GM23248 (cell line): ENCODE data around the gene PTAFR. TPM values are rescaled to one million over a fixed set of nuclear protein-coding genes. Genes with fewer than 3 reads are reported as not detected.

Experiments
- DNase-seq: peaks from one replicate; pipeline ENCODE4 v3.0.0-alpha.2; 2015
- H2AFZ ChIP-seq: fragments of 200-600 bp; sonication (generic); 2 replicates; pipeline ENCODE4 v1.6.1; 2016; ENCODE audit warnings: antibody characterized with exemption
- H3F3A ChIP-seq: fragments of 200-600 bp; sonication (generic); 2 replicates; pipeline ENCODE4 v1.6.1; 2016; ENCODE audit warnings: mild to moderate bottlenecking, antibody characterized with exemption, mixed run types; ENCODE audit not compliant: insufficient read depth
- H3K27ac ChIP-seq: fragments of 200-600 bp; sonication (generic); 2 replicates; pipeline ENCODE4 v1.5.1; 2016; ENCODE audit warnings: mild to moderate bottlenecking
- H3K27me3 ChIP-seq: fragments of 200-600 bp; sonication (generic); replicated peaks from 2 replicates; pipeline ENCODE4 v1.6.1; 2016; ENCODE audit warnings: mild to moderate bottlenecking; ENCODE audit not compliant: insufficient read depth
- H3K36me3 ChIP-seq: fragments of 200-600 bp; sonication (generic); 2 replicates; pipeline ENCODE4 v1.6.1; 2016; ENCODE audit warnings: low read depth, mild to moderate bottlenecking
- H3K4me1 ChIP-seq: fragments of 200-600 bp; sonication (generic); 2 replicates; pipeline ENCODE4 v1.6.1; 2016; ENCODE audit warnings: mild to moderate bottlenecking; ENCODE audit not compliant: insufficient read depth
- H3K4me2 ChIP-seq: fragments of 200-600 bp; sonication (generic); one replicate; pipeline ENCODE4 v1.6.1; 2016; ENCODE audit warnings: mild to moderate bottlenecking; ENCODE audit not compliant: unreplicated experiment
- H3K4me3 ChIP-seq: fragments of 200-600 bp; sonication (generic); 2 replicates; pipeline ENCODE4 v1.5.1; 2016; ENCODE audit warnings: mild to moderate bottlenecking
- H3K79me2 ChIP-seq: fragments of 200-600 bp; sonication (generic); 2 replicates; pipeline ENCODE4 v1.6.1; 2016; ENCODE audit warnings: mild to moderate bottlenecking; ENCODE audit not compliant: insufficient read depth
- H3K9ac ChIP-seq: fragments of 200-600 bp; sonication (generic); 2 replicates; pipeline ENCODE4 v1.6.1; 2016; ENCODE audit warnings: mild to moderate bottlenecking
- H3K9me2 ChIP-seq: fragments of 200-600 bp; sonication (generic); 2 replicates; pipeline ENCODE4 v1.6.1; 2016; ENCODE audit warnings: mixed run types, mild to moderate bottlenecking, moderate library complexity; ENCODE audit not compliant: insufficient read depth
- H3K9me3 ChIP-seq: fragments of 200-600 bp; sonication (generic); one replicate; pipeline ENCODE4 v1.6.1; 2017; ENCODE audit warnings: low read depth
- H4K20me1 ChIP-seq: fragments of 200-600 bp; sonication (generic); 2 replicates; pipeline ENCODE4 v1.6.0; 2016; ENCODE audit not compliant: insufficient read depth
- EZH2 ChIP-seq: fragments of 200-600 bp; sonication (generic); IDR thresholded peaks from 2 replicates; pipeline ENCODE4 v1.6.1; 2018; ENCODE audit warnings: antibody characterized with exemption, mild to moderate bottlenecking; ENCODE audit not compliant: insufficient read depth, poor library complexity, severe bottlenecking
- EZH2phosphoT487 ChIP-seq: fragments of 200-600 bp; sonication (generic); IDR thresholded peaks from 2 replicates; pipeline ENCODE4 v1.6.1; 2018; ENCODE audit warnings: antibody characterized with exemption, moderate library complexity, mild to moderate bottlenecking, low read depth; ENCODE audit not compliant: insufficient read depth
- WGBS, 2 experiments: methylation state at CpG; one replicate each; pipeline ENCODE4 v1.1.6; 2015 to 2017; ENCODE audit warnings: low lambda C conversion rate in 2 of 2, low coverage in 1 of 2; ENCODE audit errors: missing lambda C conversion rate in 2 of 2; 5-methylcytosine and 5-hydroxymethylcytosine counted together
- in situ Hi-C: fragments of 300-500 bp; cut with MboI; formaldehyde crosslinking; loops from 2 replicates; pipeline ENCODE4 v1.15.0; 2020
- polyA plus RNA-seq: library from polyadenylated mRNA; unstranded; fragments of >200 nt; fragmentation: Nextera tagmentation; extraction: Ambion mirVana; gene quantifications from 2 replicates; pipeline ENCODE4 v1.2.1, GENCODE V29; 2016
- total RNA-seq: library from RNA; depleted of rRNA; stranded (reverse); fragments of >200 nt; shearing (Covaris generic); gene quantifications from 2 replicates; pipeline ENCODE4 v1.2.3, GENCODE V29; 2014

PTAFR gene
- total and polyA plus RNA-seq, 2 experiments from 2014 or later: not detected

GRCh38 chr1:28134651-28135207, 41.8 kb downstream of the PTAFR start:
- no peaks in the 10 kb centered on the region for H3K9me2 ChIP-seq
- in situ Hi-C loops: no loop called here

GRCh38 chr1:28132171-28133167, 44.0 kb downstream of the PTAFR start:
- in situ Hi-C loops: no loop called here
- Histone ChIP-seq H3K9ac (no peak overlapping the region), H3K4me2 (no peak overlapping the region), H4K20me1 (no peaks in the 10 kb centered on the region), H3K9me2 (no peaks in the 10 kb centered on the region), H3K9me3 (no peaks in the 10 kb centered on the region), H3K4me3 (no peak overlapping the region), H3F3A (peaks cover 15% of the 10 kb centered on the region), H2AFZ (no peak overlapping the region), H3K79me2 (no peaks in the 10 kb centered on the region), H3K27me3 (no peaks in the 10 kb centered on the region), H3K27ac (no peak overlapping the region), H3K36me3 (no peaks in the 10 kb centered on the region), H3K4me1 (peaks cover 18% of the 10 kb centered on the region)
- 69% methylated on average over 11 of the region's 11 CpGs for WGBS, 2 experiments
- DNase-seq: no peak
- TF ChIP-seq EZH2: no peak
- no peak for TF ChIP-seq EZH2phosphoT487

More at GRCh38 chr1:28134651-28135207, 41.8 kb downstream of the PTAFR start:
- Histone ChIP-seq H3K9me3 (no peaks in the 10 kb centered on the region), H3K4me1 (peaks cover 9% of the 10 kb centered on the region), H3K27me3 (no peaks in the 10 kb centered on the region), H2AFZ (no peak overlapping the region), H3K4me3 (no peak overlapping the region), H3K27ac (no peak overlapping the region), H3K4me2 (no peak overlapping the region), H3F3A (peaks cover 36% of the 10 kb centered on the region), H4K20me1 (no peaks in the 10 kb centered on the region), H3K36me3 (no peaks in the 10 kb centered on the region), H3K9ac (no peak overlapping the region), H3K79me2 (no peaks in the 10 kb centered on the region)
- 82 to 96% methylated on average over 2 of the region's 2 CpGs for WGBS, 2 experiments
- DNase-seq: no peak
- no peak for TF ChIP-seq EZH2phosphoT487
- TF ChIP-seq EZH2: no peak

DNA sequence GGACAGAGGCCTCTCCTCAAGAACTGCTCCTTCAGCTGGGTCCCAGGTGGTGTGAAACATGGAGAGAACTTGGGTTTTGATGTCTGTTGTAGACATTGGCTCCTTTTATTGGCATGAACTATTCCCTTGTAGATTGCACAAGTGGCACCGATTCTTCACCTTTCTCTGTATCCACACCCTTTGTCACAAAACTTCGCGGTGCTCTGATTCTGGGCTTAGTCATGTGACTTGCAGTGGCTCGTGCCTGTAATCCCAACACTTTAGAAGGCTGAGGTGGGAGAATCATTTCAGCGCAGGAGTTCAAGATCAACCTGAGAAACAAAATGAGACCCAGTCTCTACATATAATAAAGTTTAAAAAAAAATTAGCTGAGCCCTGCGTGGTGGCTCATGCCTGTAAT, 45.6 kb downstream of the PTAFR start:
- no peak for DNase-seq
- peaks cover 9% of the 10 kb centered on the region for H3K4me1 ChIP-seq
- H3K9ac ChIP-seq: no peak overlapping the region
- WGBS, 2 experiments: 78 to 92% methylated on average over 6 of the region's 6 CpGs
- H3K4me2 ChIP-seq: no peak overlapping the region
- no peak overlapping the region for H3K4me3 ChIP-seq
- in situ Hi-C loops: no loop called here
- no peaks in the 10 kb centered on the region; the same call in 1 of the 2 replicates for H3F3A ChIP-seq
- H3K9me2 ChIP-seq: no peaks in the 10 kb centered on the region
- no peaks in the 10 kb centered on the region for H3K9me3 ChIP-seq
- H3K27me3 ChIP-seq: no peaks in the 10 kb centered on the region
- H2AFZ ChIP-seq: no peak overlapping the region
- TF ChIP-seq EZH2 (no peak), EZH2phosphoT487 (no peak)
- no peaks in the 10 kb centered on the region for H3K36me3 ChIP-seq
- no peaks in the 10 kb centered on the region for H3K79me2 ChIP-seq
- no peaks in the 10 kb centered on the region for H4K20me1 ChIP-seq
- H3K27ac ChIP-seq: no peak overlapping the region

DNA sequence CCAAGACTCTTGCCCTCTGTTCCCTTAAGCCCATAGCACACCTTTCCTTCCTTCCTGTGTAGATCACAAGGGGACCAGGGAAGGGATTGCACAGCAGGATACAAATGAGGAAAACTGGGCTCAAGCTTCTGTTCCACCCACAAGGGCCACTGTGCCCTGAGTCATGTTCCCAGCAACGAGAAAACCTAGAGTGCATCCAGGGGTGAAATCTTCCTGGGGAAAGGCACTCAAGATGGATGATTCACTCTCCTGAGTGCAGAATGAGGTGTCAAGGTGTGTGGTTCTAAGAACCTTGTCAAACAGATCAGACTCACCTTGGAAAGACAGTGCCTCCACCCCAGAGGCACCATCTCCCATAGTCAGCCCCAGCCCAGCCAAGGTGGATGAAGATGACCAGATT, 47.3 kb downstream of the PTAFR start:
- H3K79me2 ChIP-seq: no peaks in the 10 kb centered on the region
- TF ChIP-seq EZH2phosphoT487 (no peak), EZH2 (no peak)
- H3K4me2 ChIP-seq: no peak overlapping the region
- H3K4me1 ChIP-seq: peaks cover 9% of the 10 kb centered on the region
- H3F3A ChIP-seq: no peaks in the 10 kb centered on the region; the same call in 1 of the 2 replicates
- 0 to 6% methylated on average over 1 of the region's 1 CpG for WGBS, 2 experiments
- no peak overlapping the region for H3K4me3 ChIP-seq
- H3K36me3 ChIP-seq: no peaks in the 10 kb centered on the region
- H3K27ac ChIP-seq: no peak overlapping the region
- peak; percentile 90 for DNase-seq
- H3K27me3 ChIP-seq: no peaks in the 10 kb centered on the region
- in situ Hi-C loops: no loop called here
- H3K9ac ChIP-seq: no peak overlapping the region
- no peaks in the 10 kb centered on the region for H4K20me1 ChIP-seq
- H2AFZ ChIP-seq: peak overlapping the region; percentile 39; the same call in 1 of the 2 replicates
- no peaks in the 10 kb centered on the region for H3K9me3 ChIP-seq
- no peaks in the 10 kb centered on the region for H3K9me2 ChIP-seq
